GM23248 (cell line): ENCODE data around the gene GSTT4. TPM values are rescaled to one million over a fixed set of nuclear protein-coding genes. Genes with fewer than 3 reads are reported as not detected.
"Not testable (repeated sequence)": the region's sequence is repeated elsewhere in the genome, so short reads cannot be mapped to it uniquely, and the experiment has no call there.

ENCODE experiments used
- DNase-seq: peaks from one replicate; pipeline ENCODE4 v3.0.0-alpha.2; 2015
- H2AFZ ChIP-seq: fragments of 200-600 bp; sonication (generic); 2 replicates; pipeline ENCODE4 v1.6.1; 2016; ENCODE audit warnings: antibody characterized with exemption
- H3F3A ChIP-seq: fragments of 200-600 bp; sonication (generic); 2 replicates; pipeline ENCODE4 v1.6.1; 2016; ENCODE audit warnings: mild to moderate bottlenecking, antibody characterized with exemption, mixed run types; ENCODE audit not compliant: insufficient read depth
- H3K27ac ChIP-seq: fragments of 200-600 bp; sonication (generic); 2 replicates; pipeline ENCODE4 v1.5.1; 2016; ENCODE audit warnings: mild to moderate bottlenecking
- H3K27me3 ChIP-seq: fragments of 200-600 bp; sonication (generic); replicated peaks from 2 replicates; pipeline ENCODE4 v1.6.1; 2016; ENCODE audit warnings: mild to moderate bottlenecking; ENCODE audit not compliant: insufficient read depth
- H3K36me3 ChIP-seq: fragments of 200-600 bp; sonication (generic); 2 replicates; pipeline ENCODE4 v1.6.1; 2016; ENCODE audit warnings: low read depth, mild to moderate bottlenecking
- H3K4me1 ChIP-seq: fragments of 200-600 bp; sonication (generic); 2 replicates; pipeline ENCODE4 v1.6.1; 2016; ENCODE audit warnings: mild to moderate bottlenecking; ENCODE audit not compliant: insufficient read depth
- H3K4me2 ChIP-seq: fragments of 200-600 bp; sonication (generic); one replicate; pipeline ENCODE4 v1.6.1; 2016; ENCODE audit warnings: mild to moderate bottlenecking; ENCODE audit not compliant: unreplicated experiment
- H3K4me3 ChIP-seq: fragments of 200-600 bp; sonication (generic); 2 replicates; pipeline ENCODE4 v1.5.1; 2016; ENCODE audit warnings: mild to moderate bottlenecking
- H3K79me2 ChIP-seq: fragments of 200-600 bp; sonication (generic); 2 replicates; pipeline ENCODE4 v1.6.1; 2016; ENCODE audit warnings: mild to moderate bottlenecking; ENCODE audit not compliant: insufficient read depth
- H3K9ac ChIP-seq: fragments of 200-600 bp; sonication (generic); 2 replicates; pipeline ENCODE4 v1.6.1; 2016; ENCODE audit warnings: mild to moderate bottlenecking
- H3K9me2 ChIP-seq: fragments of 200-600 bp; sonication (generic); 2 replicates; pipeline ENCODE4 v1.6.1; 2016; ENCODE audit warnings: mixed run types, mild to moderate bottlenecking, moderate library complexity; ENCODE audit not compliant: insufficient read depth
- H3K9me3 ChIP-seq: fragments of 200-600 bp; sonication (generic); one replicate; pipeline ENCODE4 v1.6.1; 2017; ENCODE audit warnings: low read depth
- H4K20me1 ChIP-seq: fragments of 200-600 bp; sonication (generic); 2 replicates; pipeline ENCODE4 v1.6.0; 2016; ENCODE audit not compliant: insufficient read depth
- EZH2 ChIP-seq: fragments of 200-600 bp; sonication (generic); IDR thresholded peaks from 2 replicates; pipeline ENCODE4 v1.6.1; 2018; ENCODE audit warnings: antibody characterized with exemption, mild to moderate bottlenecking; ENCODE audit not compliant: insufficient read depth, poor library complexity, severe bottlenecking
- EZH2phosphoT487 ChIP-seq: fragments of 200-600 bp; sonication (generic); IDR thresholded peaks from 2 replicates; pipeline ENCODE4 v1.6.1; 2018; ENCODE audit warnings: antibody characterized with exemption, moderate library complexity, mild to moderate bottlenecking, low read depth; ENCODE audit not compliant: insufficient read depth
- WGBS, 2 experiments: methylation state at CpG; one replicate each; pipeline ENCODE4 v1.1.6; 2015 to 2017; ENCODE audit warnings: low lambda C conversion rate in 2 of 2, low coverage in 1 of 2; ENCODE audit errors: missing lambda C conversion rate in 2 of 2; 5-methylcytosine and 5-hydroxymethylcytosine counted together
- in situ Hi-C: fragments of 300-500 bp; cut with MboI; formaldehyde crosslinking; loops from 2 replicates; pipeline ENCODE4 v1.15.0; 2020
- polyA plus RNA-seq: library from polyadenylated mRNA; unstranded; fragments of >200 nt; fragmentation: Nextera tagmentation; extraction: Ambion mirVana; gene quantifications from 2 replicates; pipeline ENCODE4 v1.2.1, GENCODE V29; 2016
- total RNA-seq: library from RNA; depleted of rRNA; stranded (reverse); fragments of >200 nt; shearing (Covaris generic); gene quantifications from 2 replicates; pipeline ENCODE4 v1.2.3, GENCODE V29; 2014

Gene GSTT4
- total and polyA plus RNA-seq, 2 experiments from 2014 or later, result not detected

GRCh38 chr22:23986089-23986488 is 19.2 kb downstream of the GSTT4 start:
- not testable (repeated sequence) for H3K27me3 ChIP-seq

GRCh38 chr22:23984430-23984829 is 20.8 kb downstream of the GSTT4 start:
- Histone ChIP-seq H3K4me3 (no peak overlapping the region), H4K20me1 (no peaks in the 10 kb centered on the region), H3F3A (no peaks in the 10 kb centered on the region), H3K36me3 (no peaks in the 10 kb centered on the region), H3K9me2 (no peaks in the 10 kb centered on the region), H3K27me3 (no peaks in the 10 kb centered on the region), H3K4me2 (no peak overlapping the region), H3K27ac (no peak overlapping the region), H3K4me1 (no peaks in the 10 kb centered on the region), H3K9ac (no peak overlapping the region), H3K79me2 (no peaks in the 10 kb centered on the region), H2AFZ (no peak overlapping the region), H3K9me3 (no peaks in the 10 kb centered on the region)
- in situ Hi-C loops, result no loop called here
- TF ChIP-seq EZH2 (no peak), EZH2phosphoT487 (no peak)
- WGBS, 2 experiments, result 11 to 47% methylated on average over 4 to 6 of the region's 6 CpGs
- peak; percentile 30 for DNase-seq

More at GRCh38 chr22:23986089-23986488, 19.2 kb downstream of the GSTT4 start:
- H3K9me2 ChIP-seq, H3K4me3 ChIP-seq, H3K9ac ChIP-seq, H4K20me1 ChIP-seq, H3F3A ChIP-seq, H3K4me1 ChIP-seq, H3K79me2 ChIP-seq, H2AFZ ChIP-seq, in situ Hi-C loops, H3K36me3 ChIP-seq, H3K9me3 ChIP-seq, DNase-seq, H3K4me2 ChIP-seq, H3K27ac ChIP-seq: not testable (repeated sequence)
- WGBS, 2 experiments, result 88 to 90% methylated on average over 7 to 8 of the region's 8 CpGs

GRCh38 chr22:23980567-23980966 is 24.7 kb downstream of the GSTT4 start:
- DNase-seq, H2AFZ ChIP-seq, H3K4me2 ChIP-seq, H3K9ac ChIP-seq, in situ Hi-C loops, H3K36me3 ChIP-seq, H4K20me1 ChIP-seq, H3K9me2 ChIP-seq, H3K27me3 ChIP-seq, H3K4me1 ChIP-seq, H3K79me2 ChIP-seq, H3K4me3 ChIP-seq, H3K9me3 ChIP-seq, H3K27ac ChIP-seq, H3F3A ChIP-seq: not testable (repeated sequence)
- 20 to 60% methylated on average over 1 to 4 of the region's 7 CpGs for WGBS, 2 experiments

- no CpG with 5 or more reads among the region's 41 CpGs for WGBS, 2 experiments
- in situ Hi-C loops, H3K9me2 ChIP-seq, DNase-seq, H3F3A ChIP-seq, H3K9ac ChIP-seq, H3K79me2 ChIP-seq, H3K4me1 ChIP-seq, H3K27ac ChIP-seq, H3K36me3 ChIP-seq, H4K20me1 ChIP-seq, H3K4me2 ChIP-seq, H2AFZ ChIP-seq, H3K27me3 ChIP-seq, H3K4me3 ChIP-seq, H3K9me3 ChIP-seq: not testable (repeated sequence)
Measured at GRCh38 chr22:23979557-23980240, 25.6 kb downstream of the GSTT4 start, which contains the start of gene GSTT2. GSTT2 (plus strand) TSS chr22:23980134.

GRCh38 chr22:23977304-23977703 is 27.9 kb downstream of the GSTT4 start:
- H2AFZ ChIP-seq, H3K9me2 ChIP-seq, H4K20me1 ChIP-seq, H3K4me2 ChIP-seq, H3K9ac ChIP-seq, H3K27ac ChIP-seq, H3K36me3 ChIP-seq, H3K4me1 ChIP-seq, H3K4me3 ChIP-seq, H3K9me3 ChIP-seq, H3K27me3 ChIP-seq, in situ Hi-C loops, H3K79me2 ChIP-seq, H3F3A ChIP-seq, DNase-seq: not testable (repeated sequence)
- 75 to 80% methylated on average over 4 to 6 of the region's 12 CpGs for WGBS, 2 experiments

GRCh38 chr22:23974836-23975352 is 30.4 kb downstream of the GSTT4 start:
- WGBS, 2 experiments, result 23 to 29% methylated on average over 7 to 11 of the region's 27 CpGs
- H4K20me1 ChIP-seq, H3K4me3 ChIP-seq, H3K27ac ChIP-seq, H2AFZ ChIP-seq, H3K4me2 ChIP-seq, H3K9me3 ChIP-seq, in situ Hi-C loops, DNase-seq, H3K36me3 ChIP-seq, H3F3A ChIP-seq, H3K27me3 ChIP-seq, H3K9me2 ChIP-seq, H3K4me1 ChIP-seq, H3K9ac ChIP-seq: not testable (repeated sequence)
- peaks cover 21% of the 10 kb centered on the region for H3K79me2 ChIP-seq

GRCh38 chr22:23974345-23974744 is 30.9 kb downstream of the GSTT4 start, which contains the start of gene DDT:
DDT (minus strand) TSS chr22:23974441; CDS start chr22:23974414, 27 bp downstream.
- H3K9me3 ChIP-seq, H3K4me2 ChIP-seq, H2AFZ ChIP-seq, in situ Hi-C loops, H3K27me3 ChIP-seq, H4K20me1 ChIP-seq, H3K9ac ChIP-seq, H3K4me3 ChIP-seq, H3K27ac ChIP-seq, H3F3A ChIP-seq, H3K36me3 ChIP-seq, H3K9me2 ChIP-seq, DNase-seq, H3K4me1 ChIP-seq: not testable (repeated sequence)
- no CpG with 5 or more reads among the region's 29 CpGs for WGBS, 2 experiments
- peaks cover 26% of the 10 kb centered on the region for H3K79me2 ChIP-seq
